ENCODE data around the gene FZD2. TPM values are rescaled to one million over a fixed set of nuclear protein-coding genes. Genes with fewer than 3 reads are reported as not detected.

FZD2 gene
- total RNA-seq, 1 donor from 2014 or later: 56.6 TPM

DNA sequence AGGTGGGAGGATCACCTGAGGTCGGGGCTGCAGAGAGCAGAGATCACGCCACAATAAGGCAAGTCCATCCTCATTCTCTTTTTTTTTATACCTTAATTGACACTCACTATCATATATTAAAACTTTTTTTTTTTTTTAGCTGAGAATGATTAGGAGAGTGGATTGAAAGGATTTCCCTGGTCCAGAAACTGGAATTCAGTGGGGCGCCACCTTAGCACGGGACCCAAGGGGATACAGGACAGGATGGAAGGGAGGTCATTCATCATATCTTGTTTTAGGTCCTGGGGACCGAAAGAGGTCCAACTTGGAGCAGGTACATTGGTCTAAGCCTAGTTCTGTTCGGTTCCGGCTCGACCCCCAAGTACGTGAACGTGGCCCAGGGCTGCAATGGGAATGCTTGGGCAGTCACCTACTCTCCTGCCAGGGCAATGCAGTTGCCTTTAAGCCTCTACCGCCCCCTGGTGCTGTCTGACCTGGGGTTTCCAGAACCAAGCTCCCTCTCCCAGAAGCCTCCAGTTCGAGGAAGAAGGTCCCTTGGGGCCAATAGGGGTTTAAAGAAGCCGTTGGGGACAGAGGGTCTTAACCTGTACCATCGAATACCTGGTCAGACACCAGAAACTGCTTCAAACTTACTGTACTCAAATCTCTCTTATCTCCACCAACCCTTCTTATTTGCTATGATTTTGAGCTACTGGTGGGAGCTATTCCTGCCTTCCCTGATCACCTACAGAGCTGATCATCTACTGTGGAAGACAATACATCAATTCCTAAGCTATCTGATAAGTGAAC, 34.2 kb upstream of the FZD2 start:
- Mint-ChIP-seq H3K27me3 (ENCODE audit: insufficient read depth, low read depth) (peaks cover 2% of the 10 kb centered on the region), H3K36me3 (peaks cover 2% of the 10 kb centered on the region), H3K4me1 (no peaks in the 10 kb centered on the region), H3K4me3 (no peak overlapping the region), H3K27ac (no peak overlapping the region), H3K9me3 (peaks cover 10% of the 10 kb centered on the region)
- no peak overlapping the region for H3K27ac ChIP-seq
- no peaks in the 10 kb centered on the region for H3K27me3 ChIP-seq
- no peak overlapping the region for H2AFZ ChIP-seq (replicated peaks)
- H4K20me1 ChIP-seq (ENCODE audit: low read depth): no peaks in the 10 kb centered on the region
- H3K9ac ChIP-seq: no peak overlapping the region
- no peaks in the 10 kb centered on the region for H3K79me2 ChIP-seq (ENCODE audit: low read depth)
- no peaks in the 10 kb centered on the region for H3K36me3 ChIP-seq
- H3K4me3 ChIP-seq: no peak overlapping the region
- DNase-seq (ENCODE audit: low spot score): peak; percentile 55
- H3F3A ChIP-seq (ENCODE audit: low read depth): no peaks in the 10 kb centered on the region
- peaks cover 5% of the 10 kb centered on the region for H3K9me3 ChIP-seq (ENCODE audit: low read depth)
- no peaks in the 10 kb centered on the region for H3K4me1 ChIP-seq
- no peak overlapping the region for H3K4me2 ChIP-seq
- TF ChIP-seq, protein P1, sequence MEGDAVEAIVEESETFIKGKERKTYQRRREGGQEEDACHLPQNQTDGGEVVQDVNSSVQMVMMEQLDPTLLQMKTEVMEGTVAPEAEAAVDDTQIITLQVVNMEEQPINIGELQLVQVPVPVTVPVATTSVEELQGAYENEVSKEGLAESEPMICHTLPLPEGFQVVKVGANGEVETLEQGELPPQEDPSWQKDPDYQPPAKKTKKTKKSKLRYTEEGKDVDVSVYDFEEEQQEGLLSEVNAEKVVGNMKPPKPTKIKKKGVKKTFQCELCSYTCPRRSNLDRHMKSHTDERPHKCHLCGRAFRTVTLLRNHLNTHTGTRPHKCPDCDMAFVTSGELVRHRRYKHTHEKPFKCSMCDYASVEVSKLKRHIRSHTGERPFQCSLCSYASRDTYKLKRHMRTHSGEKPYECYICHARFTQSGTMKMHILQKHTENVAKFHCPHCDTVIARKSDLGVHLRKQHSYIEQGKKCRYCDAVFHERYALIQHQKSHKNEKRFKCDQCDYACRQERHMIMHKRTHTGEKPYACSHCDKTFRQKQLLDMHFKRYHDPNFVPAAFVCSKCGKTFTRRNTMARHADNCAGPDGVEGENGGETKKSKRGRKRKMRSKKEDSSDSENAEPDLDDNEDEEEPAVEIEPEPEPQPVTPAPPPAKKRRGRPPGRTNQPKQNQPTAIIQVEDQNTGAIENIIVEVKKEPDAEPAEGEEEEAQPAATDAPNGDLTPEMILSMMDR (IDR thresholded peaks at IDR 0.05): peak; percentile 46
- no peak for TF ChIP-seq EZH2 (IDR thresholded peaks at IDR 0.05)

DNA sequence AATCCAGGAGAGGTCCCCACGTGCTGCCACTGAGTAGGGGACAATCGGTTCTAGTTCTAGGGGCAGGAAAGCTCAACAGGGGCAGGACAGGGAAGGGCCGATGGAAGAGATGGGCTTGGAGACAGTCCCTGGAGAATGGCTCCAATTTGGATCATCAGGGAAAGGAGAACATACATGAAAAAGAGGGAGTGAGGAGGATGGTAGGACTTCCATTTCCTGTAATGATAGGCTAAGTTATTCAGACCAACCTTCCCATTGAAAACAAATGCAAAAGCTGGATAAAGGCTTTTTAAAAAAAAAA, 33.7 kb upstream of the FZD2 start:
- Histone ChIP-seq H3K4me2 (no peak overlapping the region), H4K20me1 (ENCODE audit: low read depth) (no peaks in the 10 kb centered on the region), H3K4me1 (no peaks in the 10 kb centered on the region), H2AFZ (replicated peaks) (no peak overlapping the region), H3K36me3 (no peaks in the 10 kb centered on the region), H3K9ac (no peak overlapping the region), H3K27me3 (no peaks in the 10 kb centered on the region), H3K27ac (no peak overlapping the region), H3K9me3 (ENCODE audit: low read depth) (peaks cover 5% of the 10 kb centered on the region), H3F3A (ENCODE audit: low read depth) (no peaks in the 10 kb centered on the region), H3K79me2 (ENCODE audit: low read depth) (no peaks in the 10 kb centered on the region), H3K4me3 (no peak overlapping the region)
- no peak overlapping the region for H3K27ac Mint-ChIP-seq
- no peak overlapping the region for H3K4me3 Mint-ChIP-seq
- no peak for DNase-seq (ENCODE audit: low spot score)
- TF ChIP-seq, protein P1 (IDR thresholded peaks at IDR 0.05): no peak
- no peak for TF ChIP-seq EZH2 (IDR thresholded peaks at IDR 0.05)
- no peaks in the 10 kb centered on the region for H3K4me1 Mint-ChIP-seq
- peaks cover 13% of the 10 kb centered on the region for H3K9me3 Mint-ChIP-seq
- peaks cover 2% of the 10 kb centered on the region for H3K27me3 Mint-ChIP-seq (ENCODE audit: insufficient read depth, low read depth)
- peaks cover 2% of the 10 kb centered on the region for H3K36me3 Mint-ChIP-seq

DNA sequence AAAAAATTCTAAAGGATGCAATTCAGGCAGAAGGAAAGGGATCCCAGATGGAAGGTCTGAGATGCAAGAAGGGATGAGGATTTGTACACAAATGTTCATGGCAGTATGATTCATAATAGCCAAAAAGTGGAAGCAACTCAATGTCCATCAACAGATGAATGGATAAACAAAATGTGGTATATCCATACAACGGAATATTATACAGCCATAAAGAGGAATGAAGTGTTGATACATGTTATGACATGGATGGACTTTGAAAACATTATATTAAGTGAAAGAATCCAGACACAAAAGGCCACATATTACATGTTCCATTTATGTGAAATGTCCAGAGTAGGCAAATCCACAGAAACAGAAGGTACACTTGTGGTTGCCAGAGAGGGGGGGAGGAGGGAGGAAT, 30.2 kb upstream of the FZD2 start:
- no peak overlapping the region for H3K27ac ChIP-seq
- H3K9ac ChIP-seq: no peak overlapping the region
- Mint-ChIP-seq H3K9me3 (peaks cover 16% of the 10 kb centered on the region), H3K4me3 (no peak overlapping the region), H3K27me3 (ENCODE audit: insufficient read depth, low read depth) (peaks cover 2% of the 10 kb centered on the region), H3K4me1 (no peaks in the 10 kb centered on the region), H3K36me3 (peaks cover 2% of the 10 kb centered on the region), H3K27ac (no peak overlapping the region)
- no peaks in the 10 kb centered on the region for H3F3A ChIP-seq (ENCODE audit: low read depth)
- H3K4me1 ChIP-seq: no peaks in the 10 kb centered on the region
- peaks cover 5% of the 10 kb centered on the region for H3K9me3 ChIP-seq (ENCODE audit: low read depth)
- no peaks in the 10 kb centered on the region for H4K20me1 ChIP-seq (ENCODE audit: low read depth)
- H2AFZ ChIP-seq (replicated peaks): no peak overlapping the region
- DNase-seq (ENCODE audit: low spot score): no peak
- H3K4me3 ChIP-seq: no peak overlapping the region
- no peaks in the 10 kb centered on the region for H3K36me3 ChIP-seq
- no peak overlapping the region for H3K4me2 ChIP-seq
- H3K27me3 ChIP-seq: no peaks in the 10 kb centered on the region
- no peaks in the 10 kb centered on the region for H3K79me2 ChIP-seq (ENCODE audit: low read depth)
- TF ChIP-seq EZH2phosphoT487 (IDR thresholded peaks at IDR 0.05) (no peak), EZH2 (IDR thresholded peaks at IDR 0.05) (no peak)
- TF ChIP-seq, protein P1 (IDR thresholded peaks at IDR 0.05): no peak
